HG03103 (cell line): ENCODE results near the gene CMSS1.
A peak's percentile ranks its signal among the peaks of the same experiment; 100 is the strongest.
"Not testable (repeated sequence)": the region's sequence is repeated elsewhere in the genome, so short reads cannot be mapped to it uniquely, and the experiment has no call there.

Experiments
- ATAC-seq: cut with Tn5 transposase; IDR thresholded peaks from one replicate; pipeline ENCODE4 v1.9.1; 2021; ENCODE audit warnings: low read depth; ENCODE audit not compliant: unreplicated experiment

Gene CMSS1

DNA sequence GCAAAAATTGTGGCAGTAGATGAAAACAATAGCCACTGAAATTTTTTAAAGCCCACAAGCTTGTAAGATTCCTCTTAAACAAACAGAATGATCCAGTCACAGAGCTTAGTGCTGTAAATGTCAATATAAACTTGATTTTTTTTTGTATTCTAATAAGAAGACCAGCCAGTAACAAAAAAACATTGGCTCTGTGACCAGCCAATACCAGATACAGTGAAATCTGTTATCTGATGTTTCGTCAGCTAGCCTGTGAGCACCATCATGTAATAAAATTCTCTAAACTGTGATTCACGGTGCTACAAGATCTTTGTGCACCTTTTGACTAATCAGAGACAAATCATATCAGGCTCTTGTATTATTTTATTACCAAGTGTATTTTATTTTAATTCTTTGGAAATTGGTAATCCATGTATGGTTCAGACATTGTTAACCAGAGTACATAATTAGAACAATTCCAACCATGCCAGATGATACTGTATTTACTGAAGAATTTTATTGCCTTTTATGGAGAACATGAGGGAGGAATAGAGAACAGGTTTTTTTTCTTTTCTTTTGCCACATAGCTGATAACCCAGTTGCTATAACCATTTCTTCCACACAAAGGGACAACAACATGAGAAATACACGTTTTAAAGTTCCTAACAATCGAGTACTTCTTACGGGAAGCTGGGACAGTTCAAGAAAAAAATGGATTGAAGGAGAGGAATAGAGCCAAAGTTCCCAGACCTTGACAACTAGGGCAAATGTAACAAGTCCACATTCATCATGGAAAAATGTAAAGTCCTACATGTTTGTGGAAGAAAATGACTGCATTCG is 224.7 kb downstream of the CMSS1 start:
- ATAC-seq = no peak

DNA sequence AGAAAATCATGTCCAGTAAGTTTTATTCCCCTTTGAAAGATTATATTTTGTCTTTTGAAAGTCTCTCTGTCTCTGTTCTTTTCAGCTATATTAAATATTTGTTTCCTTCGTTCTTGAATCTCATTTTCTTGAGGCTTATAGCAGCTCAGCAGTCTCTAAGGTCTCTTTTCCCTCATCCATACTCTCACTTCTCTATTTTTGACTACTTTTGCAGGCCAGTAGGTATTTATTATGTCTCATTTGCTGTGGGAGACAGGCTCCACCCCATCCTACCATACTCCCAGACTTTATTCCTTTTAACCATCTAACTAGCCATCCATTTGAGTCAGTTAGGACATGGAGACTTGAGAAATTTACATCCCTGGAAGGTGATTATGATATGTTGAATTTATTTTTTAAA is 225.6 kb downstream of the CMSS1 start:
- no peak for ATAC-seq

DNA sequence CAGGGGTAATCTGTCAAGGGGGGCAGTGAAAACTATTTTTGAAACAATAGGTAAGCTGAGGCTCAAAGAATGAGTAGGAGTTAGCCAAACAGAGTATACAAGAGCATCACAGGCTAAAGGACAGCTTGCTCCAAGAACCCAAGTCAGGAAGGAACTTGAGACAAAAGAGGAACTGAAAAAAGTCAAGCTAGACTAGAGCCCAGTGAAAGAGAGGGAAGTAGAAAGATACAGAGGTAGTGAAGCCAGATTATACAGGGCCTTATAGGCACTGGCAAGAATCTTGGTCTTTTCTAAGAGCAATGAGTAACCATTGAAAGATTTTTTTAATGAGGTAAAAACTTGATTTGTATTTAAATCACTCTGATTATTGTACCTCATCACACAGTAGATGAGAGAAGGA is 226.7 kb downstream of the CMSS1 start:
- peak; percentile 81 for ATAC-seq

DNA sequence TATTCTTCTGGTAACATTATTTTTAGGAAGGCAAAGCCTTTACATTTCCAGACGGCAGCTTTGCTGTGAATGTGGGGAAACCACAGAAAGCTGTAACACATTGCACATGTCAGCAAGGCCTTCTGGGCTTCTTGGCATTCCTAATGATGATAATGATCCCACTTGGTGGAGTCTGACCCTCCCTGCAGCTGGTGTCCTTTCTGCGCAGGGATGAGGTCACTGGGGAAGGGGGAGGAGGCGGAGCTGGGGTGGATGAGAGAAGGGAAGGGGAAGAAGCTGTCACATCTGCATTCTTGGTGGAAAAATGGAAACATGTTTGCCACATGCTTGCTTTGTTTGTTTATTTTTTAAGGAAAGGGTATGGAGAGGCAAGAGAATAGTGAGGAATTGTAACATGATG is 228.0 kb downstream of the CMSS1 start:
- no peak for ATAC-seq

DNA sequence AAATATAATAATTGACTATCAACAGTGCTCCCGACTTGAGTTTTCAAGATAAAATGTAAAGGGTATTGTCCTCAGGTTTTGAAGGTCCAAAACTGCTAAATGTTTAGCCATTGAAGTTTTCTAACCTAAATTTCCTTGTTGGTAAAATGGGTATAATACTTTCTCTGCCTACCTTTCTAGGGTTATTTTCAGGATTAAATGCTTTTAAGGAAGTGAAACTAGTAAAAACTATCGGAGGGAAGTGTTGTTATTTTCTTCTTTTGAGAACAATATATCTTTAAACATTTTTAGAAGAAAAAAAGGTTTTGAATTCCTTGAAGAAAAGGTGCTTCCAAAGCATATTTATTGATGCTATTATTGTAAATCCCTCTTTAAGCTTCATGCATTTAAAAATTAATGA is 229.3 kb downstream of the CMSS1 start:
- no peak for ATAC-seq

DNA sequence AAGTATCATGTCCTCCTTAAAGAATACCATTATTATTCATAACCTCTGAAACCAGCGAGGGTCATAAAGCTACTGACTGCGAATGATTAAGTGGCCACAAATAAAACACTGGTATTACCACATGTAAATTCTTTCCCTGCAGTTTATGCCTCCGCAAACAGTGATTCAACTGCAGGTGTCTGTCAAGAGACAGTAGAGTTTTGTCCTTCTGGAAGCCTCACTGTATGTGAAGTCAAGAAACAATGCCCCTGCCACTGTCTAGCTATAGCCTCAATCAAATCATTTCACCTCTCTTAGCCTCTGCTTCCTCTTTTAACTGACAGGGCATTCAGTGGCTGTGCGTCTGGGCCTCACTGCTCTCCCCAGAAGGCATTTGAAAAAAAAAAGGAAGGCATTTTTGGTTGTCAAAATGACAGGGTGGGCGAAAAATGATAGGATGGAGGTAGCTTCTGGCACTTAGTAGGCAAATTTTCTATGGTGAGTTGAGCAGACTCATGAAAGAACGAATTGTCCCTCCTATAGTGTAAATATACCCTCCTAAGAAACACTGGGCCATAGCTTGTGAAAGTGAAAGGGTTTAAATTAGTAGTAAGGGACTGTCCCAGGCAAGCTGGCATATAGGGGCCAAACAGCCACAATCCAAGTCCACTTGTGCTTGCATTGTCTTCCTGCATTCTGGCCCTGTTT is 229.9 kb downstream of the CMSS1 start:
- ATAC-seq = peak; percentile 49

DNA sequence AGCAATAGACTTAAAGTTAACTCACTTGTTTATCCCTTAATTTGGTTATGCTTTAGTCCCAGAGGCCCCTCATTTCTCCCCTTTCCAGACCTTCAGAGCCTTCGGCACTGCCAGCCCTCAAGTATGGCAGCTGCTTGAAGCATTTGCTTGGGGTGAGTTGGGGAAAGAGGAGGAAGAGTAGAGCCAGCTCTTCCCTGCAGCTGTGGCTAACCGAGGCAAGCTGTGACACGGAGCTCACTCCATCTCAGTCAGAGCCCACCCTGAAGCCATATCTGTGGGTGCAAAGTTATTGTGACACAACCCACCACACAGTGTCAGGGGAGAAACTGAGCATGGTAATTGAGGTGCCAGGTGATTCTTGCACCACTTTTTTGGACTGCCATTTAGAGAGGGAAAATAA is 230.6 kb downstream of the CMSS1 start:
- ATAC-seq = no peak

DNA sequence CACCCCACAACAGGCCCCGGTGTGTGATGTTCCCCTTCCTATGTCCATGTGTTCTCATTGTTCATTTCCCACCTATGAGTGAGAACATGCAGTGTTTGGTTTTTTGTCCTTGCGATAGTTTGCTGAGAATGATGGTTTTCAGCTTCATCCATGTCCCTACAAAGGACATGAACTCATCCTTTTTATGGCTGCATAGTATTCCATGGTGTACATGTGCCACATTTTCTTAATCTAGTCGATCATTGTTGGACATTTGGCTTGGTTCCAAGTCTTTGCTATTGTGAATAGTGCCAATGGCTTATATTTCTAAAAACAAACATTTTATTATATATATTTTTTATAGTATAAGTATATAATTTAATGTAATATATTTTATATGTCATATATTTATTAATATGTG is 233.9 kb downstream of the CMSS1 start:
- not testable (repeated sequence) for ATAC-seq

DNA sequence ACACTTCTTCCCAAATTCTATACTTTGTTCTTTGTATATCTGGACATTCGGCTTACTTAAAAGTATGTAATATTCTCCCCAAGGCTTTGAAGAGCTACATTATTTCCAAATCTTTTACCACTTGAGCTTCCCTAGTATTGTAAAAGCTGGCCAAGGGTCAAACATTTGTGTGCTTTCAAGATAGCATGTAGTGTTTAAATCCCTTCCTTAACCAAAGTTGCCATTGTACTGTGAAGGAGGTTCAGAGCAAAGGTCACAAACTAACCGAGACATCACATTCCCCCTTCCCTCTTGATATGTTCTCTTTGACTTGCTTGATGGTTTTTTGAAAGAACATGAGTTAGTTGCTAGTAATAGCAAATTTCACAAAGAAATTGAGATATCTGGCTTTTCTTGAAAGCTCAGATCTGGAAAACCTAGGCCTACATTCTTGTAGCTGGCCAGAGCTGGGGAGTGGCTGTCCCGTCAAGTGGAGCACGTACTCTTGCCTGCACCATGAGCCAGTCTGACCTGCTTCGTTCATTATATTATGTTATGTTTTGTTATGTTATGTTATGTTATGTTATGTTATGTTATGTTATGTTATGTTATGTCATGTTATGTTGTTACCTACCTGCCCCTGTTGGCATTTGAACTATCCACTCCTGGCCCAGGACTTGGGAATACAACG is 236.4 kb downstream of the CMSS1 start:
- no peak for ATAC-seq

DNA sequence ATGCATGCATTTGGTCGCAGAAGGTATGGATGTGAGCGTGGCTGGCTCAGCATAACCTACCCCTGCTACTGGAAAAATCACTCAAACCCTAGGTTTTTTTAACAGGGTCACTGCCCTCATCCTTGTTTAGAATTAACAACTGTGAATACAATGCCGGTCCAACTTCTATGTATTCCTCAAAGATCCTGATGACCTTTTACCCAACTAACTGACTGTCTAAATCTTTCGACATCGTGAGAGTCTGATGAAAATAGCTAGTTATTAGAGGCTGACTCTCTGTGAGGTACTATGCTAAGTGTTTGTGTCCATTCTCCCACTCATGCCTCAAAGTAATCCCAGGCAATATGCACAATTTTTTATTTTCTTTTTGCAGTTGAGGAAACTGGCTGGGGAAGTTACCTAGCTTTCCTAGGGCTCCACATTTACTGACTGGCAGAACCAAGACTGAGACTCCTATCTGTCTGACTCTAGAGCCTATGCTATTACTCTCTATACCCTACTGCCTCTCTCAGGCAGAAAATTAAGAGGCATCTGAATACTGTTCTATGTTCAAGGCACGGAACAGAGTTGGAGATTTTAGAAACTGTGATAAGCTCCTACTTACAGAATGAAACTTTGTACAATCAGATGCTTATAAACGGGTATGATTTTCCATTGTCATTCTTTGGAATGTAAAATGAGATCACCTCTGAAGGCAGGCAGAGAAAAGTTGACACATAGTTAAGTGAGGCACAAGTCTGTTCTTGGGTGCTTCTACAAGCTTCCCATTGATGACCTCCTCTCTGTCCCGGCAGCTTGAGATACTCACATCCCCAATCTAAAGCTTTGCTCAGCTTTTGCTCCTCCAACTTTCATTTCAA is 240.3 kb downstream of the CMSS1 start:
- no peak for ATAC-seq

DNA sequence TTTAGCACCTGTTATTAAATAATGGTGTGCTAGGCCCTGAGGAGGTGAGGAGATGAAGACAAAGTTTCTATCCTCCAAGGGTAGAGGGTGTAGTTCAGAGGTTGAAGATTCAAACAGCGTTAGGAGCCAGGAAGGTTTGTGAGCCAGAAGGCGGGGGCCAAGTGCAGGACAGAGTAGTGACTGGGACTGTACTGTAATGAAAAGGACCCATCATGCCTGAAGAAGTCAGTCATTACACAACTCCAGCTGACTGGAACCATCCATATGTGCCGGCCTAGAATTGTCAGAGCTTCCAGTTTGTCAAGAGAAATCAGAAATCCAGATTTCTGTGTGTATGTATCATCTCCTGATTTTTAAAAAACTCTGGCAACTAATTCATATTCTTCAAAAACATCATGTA is 241.8 kb downstream of the CMSS1 start:
- ATAC-seq = no peak

DNA sequence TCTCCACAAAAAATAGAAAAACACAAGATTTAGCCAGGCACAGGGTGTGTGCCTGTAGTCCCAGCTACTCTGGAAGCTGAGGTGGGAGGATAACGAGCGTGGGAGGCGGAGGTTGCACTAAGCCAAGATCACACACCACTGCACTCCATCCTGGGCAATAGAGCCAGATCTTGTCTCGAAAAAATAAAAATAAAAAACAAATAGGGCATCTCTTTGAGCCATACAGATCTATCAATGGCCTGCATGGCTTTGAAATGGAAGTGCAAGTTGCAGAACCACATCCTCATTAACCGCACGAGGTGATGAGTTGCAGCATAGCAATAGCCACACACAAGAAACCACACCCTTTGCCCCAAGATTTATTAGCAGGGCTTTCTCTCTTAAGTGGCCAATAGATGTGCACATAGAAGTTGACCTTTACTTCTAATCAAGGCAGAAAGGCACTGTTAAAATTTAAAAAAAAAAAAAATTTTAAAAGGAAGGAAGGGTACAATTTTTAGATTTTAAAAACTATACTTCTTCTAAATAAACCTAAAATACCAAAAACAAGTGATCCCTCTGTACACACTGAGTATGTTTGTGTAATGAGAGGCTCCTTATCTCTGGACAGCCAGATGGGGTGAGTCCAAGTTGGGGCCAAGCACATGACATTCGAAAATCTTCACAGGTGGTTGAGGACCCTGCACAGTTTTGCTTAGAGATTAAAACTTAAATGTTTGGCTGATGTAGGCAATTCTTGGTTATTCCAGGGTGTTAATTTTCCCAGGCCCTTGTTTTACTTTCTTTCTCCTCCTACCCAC is 243.2 kb downstream of the CMSS1 start:
- ATAC-seq = peak; percentile 66

DNA sequence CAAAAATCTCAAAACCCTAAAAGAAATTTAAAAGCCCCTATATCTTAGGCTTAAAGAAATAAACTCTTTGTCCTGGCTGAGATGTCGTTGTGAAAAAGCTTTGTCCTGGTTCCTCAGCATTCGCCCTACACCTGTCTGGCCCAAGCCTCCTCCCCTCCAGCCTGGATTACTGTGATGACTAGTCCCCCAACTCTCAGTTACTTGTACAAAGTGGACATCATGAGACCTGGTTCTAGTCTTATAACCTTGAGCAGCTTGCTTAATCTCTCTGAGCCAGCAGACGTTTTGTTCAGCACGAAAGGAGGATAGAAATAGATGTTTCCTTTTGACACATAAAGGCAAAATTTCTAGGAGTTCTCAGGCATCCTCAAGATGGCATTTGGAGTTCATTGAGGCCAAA is 245.0 kb downstream of the CMSS1 start:
- ATAC-seq = no peak

DNA sequence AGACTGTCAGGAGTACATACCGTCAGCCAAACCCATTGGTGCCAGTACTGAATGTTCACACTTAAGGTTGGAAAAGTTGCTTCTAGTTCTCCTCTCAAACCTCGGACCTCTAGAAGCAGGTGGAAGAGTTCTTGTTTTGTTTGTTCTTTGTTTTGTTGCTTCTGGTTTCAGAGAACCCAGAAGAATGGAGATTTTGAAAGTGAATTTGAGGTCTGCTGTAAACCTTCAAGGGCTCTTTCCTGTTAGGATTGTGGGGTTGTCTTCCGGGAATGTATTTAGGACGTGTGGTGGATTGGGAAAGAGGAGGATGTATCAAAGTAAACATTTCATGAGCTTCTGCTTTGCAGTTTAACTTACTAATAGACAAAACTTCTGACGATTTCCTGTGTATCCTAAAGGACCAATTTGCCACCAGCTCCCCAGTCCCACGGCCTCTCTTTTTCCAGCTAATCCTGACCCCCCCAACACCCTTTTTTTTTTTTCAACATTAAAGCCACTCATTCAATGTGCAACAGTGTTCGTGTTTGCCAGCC is 246.3 kb downstream of the CMSS1 start:
- ATAC-seq = no peak

DNA sequence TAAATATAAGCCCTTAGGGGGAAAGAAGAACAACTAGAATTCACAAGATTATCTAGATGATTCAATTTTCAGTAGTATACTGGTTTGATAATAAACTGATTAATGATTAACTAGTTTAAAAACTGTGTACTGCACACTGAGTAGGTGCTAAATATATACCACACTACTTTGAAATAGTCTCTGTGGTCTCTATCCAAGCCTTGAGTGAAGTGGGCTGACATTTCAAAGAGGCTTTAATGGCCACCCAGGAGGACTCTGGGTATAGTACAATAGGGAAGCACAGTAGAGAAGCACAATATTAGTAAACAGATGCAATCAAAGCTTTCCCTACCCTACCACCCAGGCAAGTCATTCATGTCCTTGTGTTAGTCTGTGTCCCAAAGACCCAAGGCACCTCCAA is 249.9 kb downstream of the CMSS1 start:
- ATAC-seq = no peak

DNA sequence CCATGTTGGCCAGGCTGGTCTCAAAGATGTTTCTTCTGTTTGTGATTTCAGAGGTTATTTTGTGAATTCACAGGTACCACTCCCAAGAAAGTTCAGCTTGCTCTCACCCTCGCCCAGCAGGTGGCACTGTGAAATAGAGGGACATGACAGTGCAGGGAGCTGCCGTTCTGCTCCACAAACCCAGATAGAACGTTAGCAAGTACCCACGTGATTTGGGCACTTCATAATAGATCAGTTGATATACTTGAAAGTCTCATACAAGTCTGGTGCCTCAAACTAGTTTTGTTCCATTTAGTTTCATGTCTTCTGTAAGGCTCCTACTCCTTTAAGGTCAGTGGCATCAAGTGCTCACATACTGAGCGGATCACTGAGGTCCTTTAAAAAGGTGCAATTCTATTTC is 251.2 kb downstream of the CMSS1 start:
- peak; percentile 64 for ATAC-seq

DNA sequence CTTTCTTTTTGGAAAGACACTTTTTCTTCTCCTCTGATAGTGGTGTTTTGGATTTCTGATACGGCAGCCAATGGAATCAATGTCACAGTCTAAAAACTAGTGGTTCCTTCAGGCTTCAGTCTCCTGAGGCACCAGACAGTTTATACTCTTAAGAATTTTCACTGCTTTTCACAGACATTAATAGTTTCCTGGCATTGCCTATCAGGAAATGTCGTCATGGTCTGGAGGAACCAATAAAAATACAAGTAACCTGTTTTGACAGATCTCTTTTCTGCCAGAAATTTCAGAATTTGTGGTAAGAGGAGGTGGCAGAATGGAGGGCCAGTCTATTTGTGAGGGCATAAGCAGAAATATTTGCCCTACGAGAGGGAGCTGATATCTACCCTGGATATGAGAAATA is 251.8 kb downstream of the CMSS1 start:
- ATAC-seq = no peak

DNA sequence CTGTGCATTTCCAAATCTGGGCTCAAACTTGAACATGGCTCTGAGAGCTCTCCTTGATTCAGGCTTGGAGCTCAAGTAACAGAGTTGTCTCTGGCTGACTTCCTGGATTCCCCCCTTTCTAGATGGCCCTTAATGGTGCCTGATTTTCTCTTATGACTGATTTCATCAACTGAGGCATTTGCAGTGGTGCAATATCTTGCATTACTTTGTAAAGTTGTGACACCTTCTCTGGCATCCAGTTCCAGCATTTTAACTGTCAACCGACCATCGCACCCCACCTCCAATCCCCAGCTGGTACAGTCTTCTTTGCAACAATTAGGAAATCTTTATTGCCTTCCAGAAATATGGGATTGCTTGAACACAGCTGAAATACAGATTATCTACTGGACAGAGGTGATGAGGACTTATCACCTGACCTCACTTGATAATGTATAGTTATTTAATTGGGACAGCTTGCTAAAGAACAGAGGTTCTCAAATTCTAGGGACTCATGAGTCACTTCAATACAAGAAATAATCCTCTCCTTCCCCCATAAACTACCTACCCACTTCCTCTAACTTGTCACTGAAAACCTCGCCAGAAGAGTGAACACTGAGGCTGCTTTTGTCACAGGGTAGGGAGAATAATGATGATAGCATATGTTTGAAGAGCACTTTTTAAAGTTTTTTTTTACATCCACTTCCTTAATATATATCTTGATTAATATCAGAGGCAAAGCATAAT is 254.8 kb downstream of the CMSS1 start:
- ATAC-seq = peak; percentile 46
